HepG2 (cell line): ENCODE measurements around the gene TMEM184B. TPM values are rescaled to one million over a fixed set of nuclear protein-coding genes. Genes with fewer than 3 reads are reported as not detected.

ENCODE experiments used
- ATAC-seq: fragments of 200-7000 bp; cut with Tn5 transposase; 3 replicates; pipeline ENCODE4 v1.9.1; 2020; ENCODE audit warnings: mild to moderate bottlenecking, moderate library complexity
- BruUV-seq: library from RNA; stranded (reverse); fragments of 400-500 nt; replicated peaks from 2 replicates; lab custom pipeline; 2021; lab: Mats Ljungman, UMichigan
- CTCF ChIA-PET: fragments of 300-600 bp; formaldehyde crosslinking; extraction: SDS; loops from one replicate; lab custom pipeline; 2021; ENCODE audit warnings: low total read pairs, inconsistent platforms, low intra/inter-chr PET ratio; lab: Yijun Ruan, JAX
- POLR2A ChIA-PET: fragments of 350-600 bp; sonication (Branson Sonifier 250); formaldehyde crosslinking; loops from one replicate; lab custom pipeline; 2020; ENCODE audit warnings: antibody characterized with exemption, inconsistent platforms; lab: Yijun Ruan, JAX
- DNase-seq: peaks from one replicate; pipeline ENCODE4 v3.0.0-alpha.2; 2015; ENCODE audit warnings: low spot score
- FAIRE-seq: peaks from 3 replicates; lab custom pipeline; 2011; peaks lifted over from hg19 to GRCh38; lab: Jason Lieb, UNC
- H2AFZ ChIP-seq: one replicate; pipeline ENCODE4 v1.6.1; 2011; ENCODE audit warnings: low read length, inconsistent platforms
- H3K27ac ChIP-seq: fragments of 300-600 bp; 3 replicates; pipeline ENCODE4 v1.8.0; 2011; ENCODE audit warnings: mixed run types, mild to moderate bottlenecking, mixed read lengths, low read length, inconsistent platforms; ENCODE audit not compliant: insufficient read depth; ENCODE audit errors: extremely low read length
- H3K27me3 ChIP-seq, 2 experiments: fragments of 200-600 bp in 1 of 2; 2 replicates in 1 of 2; 3 replicates in 1 of 2; pipeline versions ENCODE4 v1.6.0 to v1.8.0; 2011; ENCODE audit warnings: low read length in 2 of 2, mild to moderate bottlenecking in 2 of 2, moderate library complexity in 2 of 2, inconsistent platforms in 1 of 2; ENCODE audit not compliant: insufficient read depth in 2 of 2, control insufficient read depth in 1 of 2
- H3K36me3 ChIP-seq, 2 experiments: fragments of 200-600 bp in 1 of 2; replicated peaks in 1 of 2; 2 replicates in 1 of 2; 3 replicates in 1 of 2; pipeline versions ENCODE4 v1.5.1 to v1.8.0; 2011; ENCODE audit warnings: low read length in 2 of 2, inconsistent platforms in 1 of 2; ENCODE audit not compliant: insufficient read depth in 2 of 2, control insufficient read depth in 1 of 2
- H3K4me1 ChIP-seq: 2 replicates; pipeline ENCODE4 v1.5.1; 2012; ENCODE audit warnings: low read length, inconsistent platforms; ENCODE audit not compliant: insufficient read depth
- H3K4me2 ChIP-seq: 2 replicates; pipeline ENCODE4 v1.6.0; 2011; ENCODE audit warnings: low read depth, low read length, inconsistent platforms
- H3K4me3 ChIP-seq, 3 experiments: fragments of 200-600 bp in 1 of 3; sonication (generic), shearing (Covaris generic) in 1 of 3; replicated peaks in 1 of 3; 2 replicates each; pipeline ENCODE4 v1.5.1; 2011 to 2016; ENCODE audit warnings: low read length in 3 of 3, inconsistent platforms in 2 of 3, low read depth in 2 of 3, mild to moderate bottlenecking in 2 of 3, control low read depth in 1 of 3, mixed read lengths in 1 of 3; ENCODE audit not compliant: insufficient read depth in 1 of 3
- H3K79me2 ChIP-seq: one replicate; pipeline ENCODE4 v1.6.1; 2011; ENCODE audit warnings: low read length, inconsistent platforms; ENCODE audit not compliant: insufficient read depth
- H3K9ac ChIP-seq: 2 replicates; pipeline ENCODE4 v1.6.0; 2011; ENCODE audit warnings: mild to moderate bottlenecking, low read depth, low read length, inconsistent platforms; ENCODE audit not compliant: insufficient read depth
- H3K9me3 ChIP-seq: 2 replicates; pipeline ENCODE4 v1.5.1; 2012; ENCODE audit warnings: mild to moderate bottlenecking, low read length
- H4K20me1 ChIP-seq: 2 replicates; pipeline ENCODE4 v1.6.0; 2011; ENCODE audit warnings: inconsistent platforms, mild to moderate bottlenecking, low read length, moderate library complexity; ENCODE audit not compliant: insufficient read depth
- MED1 ChIP-seq: sonication (generic); formaldehyde crosslinking; IDR thresholded peaks from 2 replicates; pipeline ENCODE4 v1.4.0; 2020; ENCODE audit warnings: missing genetic modification reagents
- MIXL1 ChIP-seq: IDR thresholded peaks from 2 replicates; pipeline ENCODE4 v1.6.1; 2016
- NR2C2 ChIP-seq: sonication (generic); formaldehyde crosslinking; IDR thresholded peaks from 2 replicates; pipeline ENCODE4 v1.4.0; 2020; ENCODE audit warnings: missing genetic modification reagents, mild to moderate bottlenecking, moderate library complexity, borderline replicate concordance
- PHF21A ChIP-seq: sonication (generic); formaldehyde crosslinking; IDR thresholded peaks from 2 replicates; pipeline ENCODE4 v1.5.0; 2020; ENCODE audit warnings: mild to moderate bottlenecking, missing genetic modification reagents
- POGZ ChIP-seq: sonication (generic); formaldehyde crosslinking; IDR thresholded peaks from 2 replicates; pipeline ENCODE4 v1.4.0; 2020; ENCODE audit warnings: mild to moderate bottlenecking, missing genetic modification reagents
- POLR2A ChIP-seq, 2 experiments: IDR thresholded peaks; 2 replicates each; pipeline ENCODE4 v1.6.1; 2011; ENCODE audit warnings: low read depth in 2 of 2, low read length in 2 of 2, mild to moderate bottlenecking in 1 of 2, moderate library complexity in 1 of 2; ENCODE audit not compliant: insufficient read depth in 1 of 2
- RAD51 ChIP-seq: fragments of 450-650 bp; IDR thresholded peaks from 2 replicates; pipeline ENCODE4 v1.6.1; 2016; ENCODE audit warnings: borderline replicate concordance
- SRY ChIP-seq: sonication (generic); formaldehyde crosslinking; IDR thresholded peaks from 2 replicates; pipeline ENCODE4 v1.8.0; 2022; ENCODE audit warnings: mild to moderate bottlenecking, missing genetic modification reagents
- SSRP1 ChIP-seq: IDR thresholded peaks from 2 replicates; pipeline ENCODE4 v1.6.1; 2016; ENCODE audit warnings: control low read depth
- ZFX ChIP-seq: sonication (generic); formaldehyde crosslinking; IDR thresholded peaks from 2 replicates; pipeline ENCODE4 v1.4.0; 2020; ENCODE audit warnings: mild to moderate bottlenecking, low read depth, missing genetic modification reagents, moderate library complexity
- ZNF383 ChIP-seq: sonication (generic); formaldehyde crosslinking; IDR thresholded peaks from 2 replicates; pipeline ENCODE4 v1.4.0; 2020; ENCODE audit warnings: missing genetic modification reagents, mild to moderate bottlenecking, borderline replicate concordance
- ZNF430 ChIP-seq: sonication (generic); formaldehyde crosslinking; IDR thresholded peaks from 2 replicates; pipeline ENCODE4 v1.9.0; 2021; ENCODE audit warnings: mild to moderate bottlenecking, missing genetic modification reagents
- ZNF550 ChIP-seq: sonication (generic); formaldehyde crosslinking; IDR thresholded peaks from 2 replicates; pipeline ENCODE4 v1.4.0; 2020; ENCODE audit warnings: mild to moderate bottlenecking, missing genetic modification reagents, borderline replicate concordance
- ZNF607 ChIP-seq: sonication (generic); formaldehyde crosslinking; IDR thresholded peaks from 2 replicates; pipeline ENCODE4 v1.5.1; 2020; ENCODE audit warnings: missing genetic modification reagents, mild to moderate bottlenecking, borderline replicate concordance
- ZNF709 ChIP-seq: sonication (generic); formaldehyde crosslinking; IDR thresholded peaks from 2 replicates; pipeline ENCODE4 v1.5.0; 2020; ENCODE audit warnings: mild to moderate bottlenecking, missing genetic modification reagents
- ZNF800 ChIP-seq: sonication (generic); formaldehyde crosslinking; IDR thresholded peaks from 2 replicates; pipeline ENCODE4 v1.4.0; 2020; ENCODE audit warnings: missing genetic modification reagents
- ZNF816 ChIP-seq: sonication (generic); formaldehyde crosslinking; IDR thresholded peaks from 2 replicates; pipeline ENCODE4 v1.8.0; 2022; ENCODE audit warnings: missing genetic modification reagents, mild to moderate bottlenecking, borderline replicate concordance
- WGBS: methylation state at CpG from one replicate; pipeline ENCODE4 v1.1.6; 2017; ENCODE audit warnings: low lambda C conversion rate; 5-methylcytosine and 5-hydroxymethylcytosine counted together
- in situ Hi-C: cut with HindIII; loops from 2 replicates; pipeline ENCODE4 v1.10.0; 2017; ENCODE audit warnings: low pct_unique_long_range_greater_than_20kb; ENCODE audit not compliant: extremely low pct_ligation_motif_present
- intact Hi-C: fragments of 100-400 bp; cut with micrococcal nuclease; formaldehyde crosslinking; loops from one replicate; pipeline ENCODE4 v1.10.0; 2022; ENCODE audit not compliant: unreplicated experiment
- polyA plus RNA-seq, 8 experiments: library from polyadenylated mRNA; depleted of rRNA in 3 of 8; stranded (reverse) in 7 of 8; unstranded in 1 of 8; fragments of >200 nt; fragmentation: Illumina TruSeq in 4 of 8; extraction: Trizol in 4 of 8; gene quantifications; 2 replicates each; pipeline versions ENCODE4 v1.2.1 to v1.2.3, GENCODE V29; 2011 to 2016; ENCODE audit warnings: low read depth in 4 of 8, missing spikeins in 1 of 8, mixed read lengths in 1 of 8; ENCODE audit not compliant: insufficient read depth in 1 of 8
- total RNA-seq, 5 experiments: library from RNA; depleted of rRNA; stranded (reverse); fragments of >200 nt; fragmentation: Illumina TruSeq; extraction: Trizol; gene quantifications; 2 replicates each; pipeline ENCODE4 v1.2.3, GENCODE V29; 2016; ENCODE audit warnings: low read depth in 1 of 5

TMEM184B gene
- total and polyA plus RNA-seq, 2 of the 13 experiments (the other 11 are each of a cell fraction or from before 2014, with no cell fraction given), result 15.9 to 16.0 TPM

DNA sequence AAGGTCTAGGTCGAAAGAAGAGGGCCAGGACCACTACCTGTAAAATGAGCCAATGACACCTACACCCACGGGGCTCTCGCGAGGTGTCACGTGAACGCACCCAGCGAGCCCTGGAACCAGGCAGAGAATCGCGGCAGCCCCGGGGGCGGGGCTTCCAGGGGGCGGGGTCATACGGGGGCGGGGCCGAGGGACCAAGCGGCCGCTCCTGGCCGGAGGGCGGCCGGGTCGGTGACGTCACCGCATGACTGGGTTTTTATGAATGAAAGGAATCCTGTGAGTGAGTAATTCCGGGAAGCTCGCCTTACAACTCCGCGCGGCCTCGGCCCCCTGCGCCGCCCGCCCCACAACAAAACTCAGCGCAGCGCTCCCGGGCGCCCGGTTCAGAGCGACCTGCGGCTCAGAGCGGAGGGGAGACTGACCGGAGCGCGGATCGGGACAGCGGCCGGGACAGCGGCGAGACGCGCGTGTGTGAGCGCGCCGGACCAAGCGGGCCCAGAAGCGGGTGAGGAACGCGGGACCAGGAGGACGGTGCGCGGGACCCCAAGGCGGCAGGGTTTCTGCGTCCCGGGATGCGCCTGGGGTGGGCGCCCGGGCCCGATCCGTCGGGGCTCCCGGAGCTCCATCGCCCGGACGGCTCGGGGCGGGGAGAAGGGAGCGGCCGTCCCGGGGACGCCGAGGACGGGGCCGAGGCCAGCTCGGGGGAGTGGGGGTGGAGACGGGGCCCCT lies 70.9 kb downstream of the TMEM184B start, which contains the start of gene MAFF:
MAFF (plus strand) TSS at position 284 of the 726 bp plus-strand sequence. CDS start 11,860 bp downstream, outside the sequence.
- peak; percentile 82 for ATAC-seq
- peak; percentile 92 for DNase-seq
- no peaks in the 10 kb centered on the region for H3K9me3 ChIP-seq
- H3K36me3 ChIP-seq, result peaks cover 0 to 5% of the 10 kb centered on the region in 2 experiments; a peak in 2 of 5 replicates
- peak; percentile 44 for FAIRE-seq
- peak within 1 kb of the TSS; percentile 98 for H3K9ac ChIP-seq
- in situ Hi-C loops, result loop anchor here (10.0 kb wide), 1 partner anchor 87 kb away; the partner anchor contains the start of gene BAIAP2L2
- intact Hi-C loops, result loop anchor here (2.0 to 5.0 kb wide), 2 partner anchors 15 to 90 kb away; partner anchors contain the start of gene BAIAP2L2
- CTCF ChIA-PET, result no interaction called here
- H3K4me1 ChIP-seq, result peaks cover 51% of the 10 kb centered on the region
- peak within 1 kb of the TSS; percentile 93 for H3K4me2 ChIP-seq
- peak within 1 kb of the TSS; percentile 78 to 88 (median 83) for H3K4me3 ChIP-seq
- TSS peak; percentile 63 for BruUV-seq
- H3K27me3 ChIP-seq, result no peaks in the 10 kb centered on the region
- peaks cover 44% of the 10 kb centered on the region for H3K79me2 ChIP-seq
- POLR2A ChIA-PET, result interaction anchor here (0.9 to 3.3 kb wide), 15 partner anchors 10 to 94 kb away, joined by 3 to 26 read pairs (median 4); partner anchors contain the start of genes BAIAP2L2 and PLA2G6
- WGBS, result under 1% methylated on average over 36 of the region's 85 CpGs
- peak within 1 kb of the TSS; percentile 90 for H3K27ac ChIP-seq
- peaks cover 41% of the 10 kb centered on the region; the same call in 1 of the 2 replicates for H4K20me1 ChIP-seq
- H2AFZ ChIP-seq, result peak within 1 kb of the TSS; percentile 44
- TF ChIP-seq ZNF383 (CRISPR knock-in tag), result 0 out of 2 replicates have a peak, but pooled peaks have one; percentile 41
- peak; percentile 68 to 80 for TF ChIP-seq POLR2A (IDR thresholded peaks at IDR 0.05; ENCODE audit: insufficient read depth in 1 of 2, low read depth in 2 of 2, low read length in 2 of 2)
- 0 out of 2 replicates have a peak, but pooled peaks have one; percentile 8 for TF ChIP-seq SRY
- peak; percentile 84; the same call in 1 of the 2 replicates for TF ChIP-seq ZNF709 (CRISPR knock-in tag)
- peak; percentile 71 for TF ChIP-seq MED1
- no peak for TF ChIP-seq ZNF550 (CRISPR knock-in tag)
- TF ChIP-seq PHF21A (CRISPR knock-in tag), result 0 out of 2 replicates have a peak, but pooled peaks have one; percentile 1
- TF ChIP-seq ZNF800 (CRISPR knock-in tag), result 0 out of 2 replicates have a peak, but pooled peaks have one; percentile 42
- TF ChIP-seq ZNF816 (CRISPR knock-in tag), result peak; percentile 27; the same call in 1 of the 2 replicates
- peak; percentile 25; the same call in 1 of the 2 replicates for TF ChIP-seq NR2C2
- TF ChIP-seq ZNF607 (CRISPR knock-in tag), result peak; percentile 28; the same call in 1 of the 2 replicates
- TF ChIP-seq ZNF430 (CRISPR knock-in tag), result peak; percentile 69; the same call in 1 of the 2 replicates
- no peak for TF ChIP-seq RAD51
- TF ChIP-seq POGZ (CRISPR knock-in tag), result no peak
- TF ChIP-seq SSRP1 (CRISPR knock-in tag), result no peak
- peak; percentile 65; the same call in 1 of the 2 replicates for TF ChIP-seq ZFX
- TF ChIP-seq MIXL1 (CRISPR knock-in tag), result 0 out of 2 replicates have a peak, but pooled peaks have one; percentile 10
